Stimulated activated naive CD8-positive, alpha-beta T cell treated with anti-CD3 and anti-CD28 coated beads, Interleukin-15, amount 100 ng/mL, for 72 hours (primary cell): ENCODE measurements around the gene TAF1B.
A peak's percentile ranks its signal among the peaks of the same experiment; 100 is the strongest.

ENCODE experiments used
- ATAC-seq: fragments of 150-1000 bp; cut with Tn5 transposase; 2 replicates; pipeline ENCODE4 v1.10.0; 2021; ENCODE audit warnings: mild to moderate bottlenecking, moderate library complexity
- DNase-seq, 2 donors: peaks; one replicate each; pipeline ENCODE4 v3.0.0; 2021 to 2022
- H3K27ac Mint-ChIP-seq, 2 donors: one replicate each; pipeline ENCODE4 v1.8.0; 2022; ENCODE audit warnings: mild to moderate bottlenecking in 2 of 2, mixed read lengths in 2 of 2, moderate library complexity in 2 of 2
- H3K27me3 Mint-ChIP-seq: one replicate; pipeline ENCODE4 v1.8.0; 2022; ENCODE audit warnings: mixed read lengths
- H3K4me1 Mint-ChIP-seq: one replicate; pipeline ENCODE4 v1.8.0; 2022; ENCODE audit warnings: mild to moderate bottlenecking, mixed read lengths
- H3K4me3 Mint-ChIP-seq, 2 donors: one replicate each; pipeline ENCODE4 v1.8.0; 2022; ENCODE audit warnings: mild to moderate bottlenecking in 2 of 2, mixed read lengths in 2 of 2, moderate library complexity in 1 of 2
- H3K9me3 Mint-ChIP-seq, 2 donors: one replicate each; pipeline ENCODE4 v1.8.0; 2022; ENCODE audit warnings: mixed read lengths in 2 of 2

Gene TAF1B

DNA sequence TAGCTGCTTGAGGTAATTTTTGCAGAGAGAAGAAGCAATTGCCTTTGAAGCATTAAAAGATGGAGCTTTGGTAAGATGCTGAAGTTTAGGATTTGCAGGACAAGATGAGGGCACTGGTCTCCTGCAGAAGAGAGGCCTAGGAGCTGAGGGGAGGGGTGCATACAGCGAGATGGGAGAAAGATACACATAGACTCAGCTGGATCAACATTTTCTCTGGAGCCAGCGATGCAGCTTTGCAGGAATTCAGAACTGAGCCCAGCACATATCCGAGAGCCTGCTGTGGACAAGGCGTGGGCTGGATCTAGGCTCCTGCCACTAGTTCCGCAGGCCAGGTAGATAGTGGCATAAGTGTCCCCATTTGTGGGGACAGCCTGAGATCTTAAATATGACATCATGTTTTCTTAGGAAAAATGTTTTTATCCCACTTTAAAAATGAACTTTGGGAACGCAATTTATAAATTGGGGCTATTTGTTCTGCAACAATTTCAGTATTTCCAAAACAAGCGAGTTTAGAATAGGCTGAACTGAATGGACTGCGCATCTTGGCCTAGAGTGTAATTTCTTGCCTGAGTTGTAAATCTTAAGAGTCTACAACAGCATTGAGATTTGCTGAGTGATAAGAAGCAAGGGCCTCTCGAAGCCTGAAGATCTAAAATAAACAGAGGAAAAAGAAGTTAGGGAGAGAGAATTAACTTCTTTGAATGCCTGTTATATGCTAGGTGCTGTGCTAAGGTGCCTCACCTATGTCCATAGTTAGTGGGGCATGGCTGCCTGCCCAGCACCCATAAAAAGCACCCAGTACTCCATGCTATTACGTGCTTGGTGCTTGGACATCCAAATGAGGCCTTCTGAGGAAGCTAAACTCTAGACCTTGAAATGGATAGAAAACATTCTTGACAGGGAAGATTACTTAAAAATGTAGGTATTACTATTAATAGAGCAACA lies 125.6 kb downstream of the TAF1B start:
- Mint-ChIP-seq H3K27ac (no peak overlapping the region), H3K27me3 (no peaks in the 10 kb centered on the region), H3K4me3 (no peak overlapping the region), H3K4me1 (peaks cover 30% of the 10 kb centered on the region), H3K9me3 (no peaks in the 10 kb centered on the region)
- no peak for ATAC-seq
- DNase-seq, result no peak

DNA sequence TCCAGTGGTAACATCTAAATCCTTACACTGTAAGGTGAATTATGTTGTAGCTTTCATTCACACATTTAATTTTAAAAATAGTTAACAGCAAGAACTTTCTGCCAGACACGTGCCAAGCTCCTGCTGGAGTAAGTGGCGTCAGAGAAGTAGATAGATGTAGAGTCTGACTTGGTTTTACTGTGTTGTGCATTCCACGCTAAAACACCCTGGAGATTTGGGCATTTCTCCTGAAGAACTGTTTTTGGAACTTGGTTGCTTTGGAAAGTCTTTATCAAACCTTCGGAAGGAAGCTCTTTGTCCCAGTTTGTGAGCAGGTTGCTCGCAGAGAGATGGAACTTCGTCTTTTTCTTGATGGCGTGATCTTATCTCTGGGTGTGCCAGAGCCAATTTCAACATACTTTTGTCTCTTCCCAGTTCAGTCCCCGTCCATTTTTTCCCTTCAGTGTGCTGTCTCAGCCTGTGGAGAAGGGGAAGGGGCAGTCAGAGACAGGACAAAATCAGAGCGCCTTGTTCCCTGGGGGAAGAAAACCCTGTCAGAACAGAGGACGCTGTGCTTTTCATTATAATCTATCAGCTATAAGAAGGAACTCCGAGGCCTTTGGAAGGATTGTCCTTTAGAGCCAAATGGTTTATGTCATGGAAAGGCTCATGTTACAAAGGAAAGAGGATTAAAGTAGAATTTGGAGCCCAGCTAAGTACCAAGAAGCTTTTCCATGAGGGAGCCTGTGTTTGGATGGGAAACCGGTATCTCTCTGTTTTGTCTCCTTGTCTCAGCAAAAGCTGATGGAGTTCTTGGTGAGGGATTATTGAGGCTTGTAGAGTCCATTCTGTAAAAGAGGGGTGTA lies 127.1 kb downstream of the TAF1B start:
- no peak for DNase-seq
- Mint-ChIP-seq H3K27ac (no peak overlapping the region), H3K27me3 (no peaks in the 10 kb centered on the region), H3K4me3 (no peak overlapping the region), H3K4me1 (peaks cover 31% of the 10 kb centered on the region), H3K9me3 (no peaks in the 10 kb centered on the region)
- no peak for ATAC-seq

DNA sequence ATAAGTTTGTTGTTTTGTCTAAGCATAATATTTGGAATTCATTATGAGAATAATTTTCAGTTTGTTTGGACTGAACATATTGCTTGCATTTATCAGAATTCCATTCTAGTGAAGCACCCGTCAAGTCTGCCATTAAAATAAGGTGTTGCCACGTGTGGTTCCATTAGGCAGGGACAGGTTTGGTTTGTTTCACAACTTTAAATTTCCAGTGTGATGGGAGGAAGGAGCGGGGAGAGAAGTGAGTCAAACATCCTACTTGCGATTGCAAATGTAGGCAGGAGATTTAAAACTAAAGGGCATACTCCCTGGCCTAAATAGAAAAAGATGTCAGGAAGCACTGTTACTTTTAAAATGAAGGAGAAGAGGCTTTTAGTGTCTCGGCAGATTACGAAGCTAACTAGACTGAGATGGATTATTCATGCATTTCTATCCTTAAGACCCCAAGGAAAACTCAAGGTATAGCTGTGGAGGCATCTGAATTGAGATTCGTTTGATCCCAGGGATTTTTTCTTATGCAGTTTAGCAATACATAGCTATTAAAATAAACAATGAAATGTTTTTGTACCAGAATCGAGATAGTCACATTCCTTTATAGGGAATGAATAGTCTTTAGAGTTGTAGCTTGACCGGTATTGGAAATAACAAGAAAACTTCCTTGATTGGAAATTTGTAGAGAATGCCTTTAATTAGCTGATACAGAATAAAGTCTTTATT lies 128.0 kb downstream of the TAF1B start:
- DNase-seq, result no peak
- H3K4me3 Mint-ChIP-seq, result no peak overlapping the region
- no peak for ATAC-seq
- H3K27me3 Mint-ChIP-seq, result no peaks in the 10 kb centered on the region
- H3K9me3 Mint-ChIP-seq, result no peaks in the 10 kb centered on the region
- peaks cover 34% of the 10 kb centered on the region for H3K4me1 Mint-ChIP-seq
- H3K27ac Mint-ChIP-seq, result no peak overlapping the region

DNA sequence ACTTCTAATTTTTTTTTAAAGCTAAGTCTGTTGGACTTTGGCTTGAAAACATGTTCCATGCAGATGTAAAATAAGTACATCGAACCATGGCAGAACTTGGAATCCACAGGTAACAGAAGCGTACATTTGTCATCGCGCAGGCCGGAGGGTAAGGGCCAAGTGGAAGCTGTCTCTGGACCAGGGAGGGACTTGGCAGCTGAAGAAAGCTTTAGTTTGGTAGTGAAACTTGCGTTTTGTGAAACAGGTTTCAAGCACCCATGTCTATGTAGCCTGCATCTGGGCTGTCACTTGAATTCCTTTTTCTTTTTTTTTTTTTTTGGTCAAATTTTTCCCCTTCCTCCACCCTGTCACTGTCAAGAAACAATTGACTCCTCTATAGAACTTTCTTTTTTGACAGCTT lies 128.6 kb downstream of the TAF1B start:
- peaks cover 40% of the 10 kb centered on the region for H3K4me1 Mint-ChIP-seq
- no peak overlapping the region for H3K27ac Mint-ChIP-seq
- no peak overlapping the region for H3K4me3 Mint-ChIP-seq
- no peaks in the 10 kb centered on the region for H3K9me3 Mint-ChIP-seq
- ATAC-seq (no peak), DNase-seq (no peak)
- no peaks in the 10 kb centered on the region for H3K27me3 Mint-ChIP-seq

DNA sequence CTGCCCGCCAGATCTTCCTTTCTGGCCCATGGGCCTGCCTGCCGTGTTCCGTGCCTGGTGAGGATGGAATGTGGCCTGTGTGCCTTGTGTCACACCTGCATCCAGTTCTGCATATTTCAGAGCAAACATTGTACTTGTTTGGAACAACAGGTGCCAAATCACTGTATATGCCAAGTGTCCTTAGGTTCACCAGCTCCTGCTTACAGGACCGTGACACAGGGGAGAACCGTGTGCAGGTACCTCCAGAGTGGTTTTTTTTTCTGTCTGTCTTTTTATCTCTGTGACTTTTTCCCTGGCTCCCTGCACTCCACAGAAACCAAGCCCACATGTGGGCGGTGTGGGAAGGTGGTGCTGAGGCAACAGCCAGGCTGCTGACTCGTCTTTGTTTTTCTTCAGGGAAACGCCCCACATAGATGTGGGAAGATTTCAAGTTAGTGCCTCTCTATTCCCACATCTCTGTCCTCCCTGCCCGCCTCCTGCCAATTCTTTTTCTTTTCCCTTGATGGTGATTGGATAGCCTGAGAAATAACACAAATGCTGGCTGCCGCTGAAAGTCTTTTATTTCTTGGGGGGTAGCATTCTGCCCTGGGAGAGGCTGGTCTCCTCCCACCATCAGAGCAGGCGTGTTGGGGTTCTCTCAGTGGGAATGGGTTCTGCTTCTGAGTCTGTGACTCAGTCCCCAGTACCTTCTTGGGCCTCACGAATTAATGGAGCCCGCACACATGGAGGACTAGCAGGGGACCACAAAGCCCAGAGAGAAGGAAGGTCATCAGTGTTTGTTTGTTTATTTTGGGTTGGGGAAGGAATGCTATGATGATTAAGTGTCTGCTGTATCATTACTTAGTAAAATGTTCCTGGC lies 129.6 kb downstream of the TAF1B start:
- Mint-ChIP-seq H3K9me3 (peaks cover 1 to 2% of the 10 kb centered on the region in 2 donors), H3K27ac (peak overlapping the region in 1 of 2 donors; percentile 83), H3K27me3 (peaks cover 2% of the 10 kb centered on the region), H3K4me1 (peaks cover 43% of the 10 kb centered on the region), H3K4me3 (no peak overlapping the region)
- ATAC-seq, result no peak
- no peak for DNase-seq

DNA sequence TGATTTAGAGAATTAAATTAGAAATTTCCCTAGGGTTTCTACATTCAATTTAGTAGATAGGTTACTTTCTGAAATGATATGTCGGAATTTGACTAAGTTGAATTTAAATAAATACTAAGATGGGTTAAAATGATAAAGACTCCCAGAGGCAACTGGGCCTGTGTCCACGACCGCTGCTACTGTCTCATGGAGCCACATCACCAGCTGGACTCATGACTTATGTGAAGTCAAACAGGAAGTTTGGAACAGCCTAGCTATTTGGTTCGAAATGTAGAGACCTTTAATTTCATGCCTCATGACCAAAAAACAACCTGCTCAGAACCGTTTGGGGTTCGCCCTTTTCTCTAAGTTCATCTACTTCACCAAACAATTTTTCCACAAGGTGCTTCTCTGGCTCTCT lies 130.4 kb downstream of the TAF1B start:
- peak overlapping the region in 1 of 2 donors; percentile 37 for H3K27ac Mint-ChIP-seq
- H3K4me3 Mint-ChIP-seq, result no peak overlapping the region
- no peak for ATAC-seq

DNA sequence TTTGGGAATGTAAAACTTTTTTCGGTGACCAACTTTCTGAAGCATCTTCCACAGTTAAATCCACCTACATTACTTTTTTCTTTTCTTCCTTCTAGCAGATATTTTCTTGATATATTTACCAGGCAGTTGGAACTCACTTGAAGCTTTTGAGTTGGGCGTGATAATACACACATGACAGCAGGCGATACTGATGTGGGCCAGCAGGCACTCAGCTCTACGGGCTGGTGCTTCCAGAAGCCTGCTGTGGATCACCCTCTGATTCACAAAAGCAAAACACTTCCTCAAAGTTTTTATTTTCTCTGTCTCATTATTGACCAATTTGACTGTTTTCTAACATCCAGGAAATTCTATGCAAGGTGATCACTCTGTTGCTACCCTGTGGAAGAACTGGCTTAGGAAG lies 131.1 kb downstream of the TAF1B start:
- no peak overlapping the region for H3K4me3 Mint-ChIP-seq
- H3K9me3 Mint-ChIP-seq, result peaks cover 7 to 8% of the 10 kb centered on the region in 2 donors
- ATAC-seq, result no peak
- DNase-seq, result no peak
- peaks cover 10% of the 10 kb centered on the region for H3K27me3 Mint-ChIP-seq
- H3K4me1 Mint-ChIP-seq, result peaks cover 45% of the 10 kb centered on the region
- H3K27ac Mint-ChIP-seq, result no peak overlapping the region

More for the DNA sequence above, 130.4 kb downstream of the TAF1B start:
- Mint-ChIP-seq H3K27me3 (peaks cover 10% of the 10 kb centered on the region), H3K4me1 (peaks cover 45% of the 10 kb centered on the region), H3K9me3 (peaks cover 7 to 8% of the 10 kb centered on the region in 2 donors)
- no peak for DNase-seq

DNA sequence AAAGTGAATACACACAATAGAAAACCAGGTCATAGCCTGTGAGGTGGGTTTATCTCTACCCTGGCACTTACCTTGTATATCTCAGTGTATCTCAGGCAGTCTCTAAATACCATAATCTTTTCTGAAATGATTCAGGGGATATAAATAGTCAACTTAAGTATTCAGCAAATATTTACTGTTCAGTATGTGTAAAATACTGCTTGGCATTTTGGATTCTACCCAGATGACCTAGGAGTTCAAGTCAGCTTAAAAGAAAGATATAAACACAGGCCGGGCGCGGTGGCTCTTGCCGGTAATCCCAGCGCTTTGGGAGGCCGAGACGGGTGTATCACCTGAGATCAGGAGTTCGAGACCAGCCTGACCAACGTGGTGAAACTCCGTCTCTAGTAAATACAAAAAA lies 132.1 kb downstream of the TAF1B start:
- H3K9me3 Mint-ChIP-seq, result peaks cover 7 to 8% of the 10 kb centered on the region in 2 donors
- ATAC-seq (no peak), DNase-seq (no peak)
- peaks cover 11% of the 10 kb centered on the region for H3K27me3 Mint-ChIP-seq
- no peak overlapping the region for H3K4me3 Mint-ChIP-seq
- H3K27ac Mint-ChIP-seq, result no peak overlapping the region
- H3K4me1 Mint-ChIP-seq, result peaks cover 52% of the 10 kb centered on the region

DNA sequence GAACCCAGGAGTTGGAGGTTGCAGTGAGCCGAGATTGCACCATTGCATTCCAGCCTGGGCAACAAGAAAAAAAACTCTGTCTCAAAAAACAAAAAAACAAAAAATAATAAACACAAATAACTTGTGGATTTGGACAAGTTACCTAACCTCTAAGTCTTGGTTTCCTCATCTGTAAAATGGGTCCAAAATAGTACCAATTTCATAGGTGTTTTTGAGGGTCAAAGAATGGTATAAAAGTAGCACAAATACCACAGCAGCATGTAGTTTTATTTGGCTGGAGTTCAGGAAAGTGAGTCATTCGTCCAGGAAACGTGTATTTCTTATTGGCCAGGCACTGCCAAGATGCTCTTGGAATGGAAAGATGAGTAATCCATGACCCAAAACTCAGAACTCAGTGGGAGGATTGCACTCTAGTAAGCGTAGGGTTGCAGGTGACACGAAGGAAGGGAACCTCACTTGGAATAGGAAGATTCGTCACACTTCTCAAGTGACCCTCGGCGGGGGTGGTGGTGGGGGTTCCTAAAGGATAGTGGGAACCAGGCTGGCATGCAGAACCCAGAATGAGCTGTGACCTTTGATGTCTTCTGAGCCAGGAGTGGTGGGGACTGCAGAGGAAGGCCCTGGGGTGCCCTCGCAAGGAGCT lies 132.7 kb downstream of the TAF1B start:
- peaks cover 17% of the 10 kb centered on the region for H3K27me3 Mint-ChIP-seq
- ATAC-seq, result peak; percentile 89
- peak; percentile 12 to 52 for DNase-seq
- peaks cover 7 to 8% of the 10 kb centered on the region in 2 donors for H3K9me3 Mint-ChIP-seq
- H3K4me1 Mint-ChIP-seq, result peaks cover 58% of the 10 kb centered on the region
- H3K4me3 Mint-ChIP-seq, result peak overlapping the region; percentile 51 to 54
- H3K27ac Mint-ChIP-seq, result peak overlapping the region in 1 of 2 donors; percentile 57

DNA sequence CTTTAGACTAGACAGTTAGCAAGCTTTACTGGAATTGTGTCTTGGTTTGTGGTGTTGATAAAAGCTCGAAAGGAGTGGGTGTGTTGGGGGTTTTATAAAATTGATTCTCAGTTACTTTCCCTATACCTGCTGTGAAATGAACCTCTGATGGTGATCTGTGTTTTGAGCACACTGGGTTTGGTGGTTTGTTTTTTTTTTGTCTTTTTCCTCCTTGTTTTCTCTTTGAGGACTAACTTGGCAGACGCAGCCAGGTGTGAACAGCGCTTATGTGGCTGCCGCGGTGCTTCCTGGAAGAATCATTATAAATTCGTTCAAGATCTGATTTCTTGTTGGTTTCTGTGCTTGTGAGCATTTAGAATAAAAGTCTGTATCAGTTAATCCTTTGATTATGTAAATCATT lies 136.7 kb downstream of the TAF1B start:
- Mint-ChIP-seq H3K27me3 (peaks cover 36% of the 10 kb centered on the region), H3K9me3 (peaks cover 7 to 8% of the 10 kb centered on the region in 2 donors), H3K27ac (no peak overlapping the region), H3K4me3 (peak overlapping the region; percentile 36 to 61), H3K4me1 (peaks cover 58% of the 10 kb centered on the region)
- ATAC-seq, result peak; percentile 62
- peak in 1 of 2 donors; percentile 24 for DNase-seq

DNA sequence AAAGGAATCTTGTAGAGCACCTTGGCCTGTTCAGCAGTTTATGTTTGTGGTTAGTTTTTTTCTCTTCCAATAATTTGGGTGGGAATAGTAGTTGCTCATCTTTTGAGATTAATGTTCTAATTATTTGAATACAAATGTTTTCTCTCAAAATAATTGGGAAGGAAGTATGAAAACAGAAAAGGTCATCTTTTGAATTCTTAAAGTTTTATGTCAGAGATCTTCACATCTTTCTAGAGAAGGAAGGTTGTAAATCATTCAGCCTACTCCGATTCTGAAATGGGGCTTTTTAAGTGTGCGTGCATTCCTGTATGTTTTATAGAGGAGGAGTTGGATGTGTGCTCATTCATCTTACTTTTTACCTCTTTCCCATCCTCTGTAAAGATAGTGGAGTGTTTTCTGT lies 137.2 kb downstream of the TAF1B start:
- Mint-ChIP-seq H3K27me3 (peaks cover 36% of the 10 kb centered on the region), H3K4me1 (peaks cover 54% of the 10 kb centered on the region), H3K9me3 (peaks cover 7 to 8% of the 10 kb centered on the region in 2 donors), H3K4me3 (peak overlapping the region in 1 of 2 donors; percentile 40), H3K27ac (no peak overlapping the region)
- DNase-seq (no peak), ATAC-seq (no peak)

DNA sequence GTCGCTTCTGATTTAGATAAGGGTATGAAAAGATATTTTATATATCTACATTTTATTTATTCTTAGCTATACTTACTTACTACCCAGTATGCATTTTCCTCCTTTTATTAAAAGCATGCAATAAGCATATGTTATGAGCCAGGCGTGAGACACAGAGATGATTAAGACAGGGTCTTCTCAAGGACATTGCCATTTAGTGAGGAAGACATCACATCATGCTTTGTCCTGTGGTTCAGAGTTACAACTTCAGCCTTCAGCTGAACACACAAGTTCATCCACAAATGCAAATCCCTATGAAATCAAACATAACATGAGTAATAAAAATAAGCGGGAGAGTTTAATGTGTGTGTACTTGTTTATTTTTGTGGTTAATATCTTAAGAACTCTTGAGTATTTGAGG lies 138.4 kb downstream of the TAF1B start:
- DNase-seq, result no peak
- no peak overlapping the region for H3K4me3 Mint-ChIP-seq
- peaks cover 43% of the 10 kb centered on the region for H3K4me1 Mint-ChIP-seq
- ATAC-seq, result no peak
- H3K27ac Mint-ChIP-seq, result no peak overlapping the region
- H3K27me3 Mint-ChIP-seq, result peaks cover 36% of the 10 kb centered on the region
- H3K9me3 Mint-ChIP-seq, result peaks cover 7 to 8% of the 10 kb centered on the region in 2 donors

DNA sequence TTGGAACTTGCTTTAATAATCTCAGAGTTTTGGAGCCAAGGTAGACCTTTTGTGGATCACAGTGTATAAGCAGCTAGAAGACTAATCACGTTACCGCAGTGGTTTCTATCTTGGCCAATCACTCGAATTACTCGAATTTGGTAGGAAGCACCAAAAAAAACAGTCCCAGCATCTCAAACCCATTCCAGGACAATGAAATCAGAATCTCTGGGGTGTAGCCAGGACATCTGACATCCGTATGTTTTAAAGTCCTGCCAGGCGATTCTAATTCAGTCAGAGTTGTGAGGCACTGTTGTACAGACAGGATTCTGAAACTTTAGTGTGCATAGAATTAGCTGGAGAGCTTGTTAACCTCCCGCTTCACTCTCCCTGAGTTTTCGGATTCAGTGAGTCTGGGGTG lies 139.0 kb downstream of the TAF1B start:
- Mint-ChIP-seq H3K27ac (no peak overlapping the region), H3K4me1 (peaks cover 39% of the 10 kb centered on the region), H3K27me3 (peaks cover 36% of the 10 kb centered on the region), H3K9me3 (peaks cover 7 to 8% of the 10 kb centered on the region in 2 donors), H3K4me3 (no peak overlapping the region)
- ATAC-seq (no peak), DNase-seq (no peak)

DNA sequence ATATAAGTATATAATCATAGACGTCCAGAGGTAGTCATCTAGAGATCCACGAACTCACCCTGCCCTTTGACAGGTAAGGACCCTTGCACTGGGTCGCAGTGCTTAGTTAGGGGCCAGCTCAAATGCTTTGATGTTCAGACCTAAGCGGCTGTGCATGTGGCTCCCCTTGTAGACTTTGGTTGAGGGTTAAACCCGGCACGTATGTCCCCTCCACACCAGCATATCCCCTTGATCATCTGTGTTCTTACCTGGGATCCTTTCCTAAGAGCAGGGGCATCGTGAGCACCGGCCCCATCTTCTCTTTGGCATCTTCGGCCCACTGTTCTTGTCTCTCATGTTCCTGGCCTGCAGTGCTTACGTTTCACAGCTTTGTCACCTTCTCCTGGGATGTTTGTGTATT lies 139.6 kb downstream of the TAF1B start:
- peaks cover 6% of the 10 kb centered on the region in 2 donors for H3K9me3 Mint-ChIP-seq
- no peak overlapping the region for H3K4me3 Mint-ChIP-seq
- DNase-seq (no peak), ATAC-seq (no peak)
- peaks cover 34% of the 10 kb centered on the region for H3K27me3 Mint-ChIP-seq
- peaks cover 35% of the 10 kb centered on the region for H3K4me1 Mint-ChIP-seq
- no peak overlapping the region for H3K27ac Mint-ChIP-seq
